ENCODE results near the gene NNAT. TPM values are rescaled to one million over a fixed set of nuclear protein-coding genes. Genes with fewer than 3 reads are reported as not detected.
"Not testable (repeated sequence)": the region's sequence is repeated elsewhere in the genome, so short reads cannot be mapped to it uniquely, and the experiment has no call there.

NNAT gene
- total RNA-seq, 3 donors from 2014 or later, result 0.32 to 41.3 (median 4.0) TPM

- intact Hi-C loops (cut with DNase I, micrococcal nuclease), result no loop called here
Measured at GRCh38 chr20:37547912-37548311, 26.9 kb downstream of the NNAT start.

GRCh38 chr20:37550101-37550920 is 29.3 kb downstream of the NNAT start:
- DNase-seq; intact Hi-C loops (cut with DNase I, micrococcal nuclease); H3K4me3 ChIP-seq; H3K36me3 ChIP-seq (ENCODE audit: low read depth); H3K4me1 ChIP-seq (ENCODE audit: low read depth); ATAC-seq; H3K9me3 ChIP-seq: not testable (repeated sequence)

More at GRCh38 chr20:37547912-37548311, 26.9 kb downstream of the NNAT start:
- no peak for TF ChIP-seq CTCF (IDR thresholded peaks at IDR 0.05)
- no peaks in the 10 kb centered on the region for H3K9me3 ChIP-seq
- DNase-seq, result no peak
- peaks cover 3% of the 10 kb centered on the region for H3K4me1 ChIP-seq (ENCODE audit: low read depth)
- peak; percentile 83 for ATAC-seq
- H3K4me3 ChIP-seq, result no peak overlapping the region
- no peaks in the 10 kb centered on the region for H3K36me3 ChIP-seq (ENCODE audit: low read depth)

GRCh38 chr20:37551660-37552059 is 30.6 kb downstream of the NNAT start:
- H3K4me3 ChIP-seq; H3K36me3 ChIP-seq (ENCODE audit: low read depth); DNase-seq; H3K9me3 ChIP-seq; intact Hi-C loops (cut with DNase I, micrococcal nuclease); ATAC-seq; H3K4me1 ChIP-seq (ENCODE audit: low read depth): not testable (repeated sequence)

GRCh38 chr20:37552415-37552814 is 31.4 kb downstream of the NNAT start:
- Histone ChIP-seq H3K36me3 (ENCODE audit: low read depth) (no peaks in the 10 kb centered on the region), H3K4me1 (ENCODE audit: low read depth) (no peaks in the 10 kb centered on the region), H3K4me3 (no peak overlapping the region), H3K9me3 (no peaks in the 10 kb centered on the region)
- TF ChIP-seq CTCF (IDR thresholded peaks at IDR 0.05), result no peak
- ATAC-seq (no peak), DNase-seq (no peak)
- intact Hi-C loops (cut with DNase I, micrococcal nuclease), result no loop called here

GRCh38 chr20:37554721-37555298 is 33.8 kb downstream of the NNAT start:
- H3K36me3 ChIP-seq (ENCODE audit: low read depth); DNase-seq; H3K4me3 ChIP-seq; H3K9me3 ChIP-seq; H3K4me1 ChIP-seq (ENCODE audit: low read depth); ATAC-seq; intact Hi-C loops (cut with DNase I, micrococcal nuclease): not testable (repeated sequence)

- no peak for TF ChIP-seq CTCF (IDR thresholded peaks at IDR 0.05)
- no peak for ATAC-seq
- no peak overlapping the region for H3K4me3 ChIP-seq
- no peaks in the 10 kb centered on the region for H3K36me3 ChIP-seq (ENCODE audit: low read depth)
- H3K9me3 ChIP-seq, result no peaks in the 10 kb centered on the region
- intact Hi-C loops (cut with DNase I, micrococcal nuclease), result no loop called here
- no peaks in the 10 kb centered on the region for H3K4me1 ChIP-seq (ENCODE audit: low read depth)
- no peak for DNase-seq
Measured at GRCh38 chr20:37556538-37556937, 35.5 kb downstream of the NNAT start.

GRCh38 chr20:37558306-37558705 is 37.3 kb downstream of the NNAT start:
- Histone ChIP-seq H3K4me3 (no peak overlapping the region), H3K36me3 (ENCODE audit: low read depth) (no peaks in the 10 kb centered on the region), H3K4me1 (ENCODE audit: low read depth) (no peaks in the 10 kb centered on the region), H3K9me3 (no peaks in the 10 kb centered on the region)
- TF ChIP-seq CTCF (IDR thresholded peaks at IDR 0.05), result no peak
- intact Hi-C loops (cut with DNase I, micrococcal nuclease), result no loop called here
- ATAC-seq, result no peak
- no peak for DNase-seq
